GM19397 (cell line): Measurements from ENCODE around the gene MTG2.
"Not testable (repeated sequence)": the region's sequence is repeated elsewhere in the genome, so short reads cannot be mapped to it uniquely, and the experiment has no call there.

Experiments used
- ATAC-seq: cut with Tn5 transposase; IDR thresholded peaks from one replicate; pipeline ENCODE4 v1.9.1; 2021; ENCODE audit warnings: mild to moderate bottlenecking, moderate library complexity; ENCODE audit not compliant: unreplicated experiment

Gene MTG2

DNA sequence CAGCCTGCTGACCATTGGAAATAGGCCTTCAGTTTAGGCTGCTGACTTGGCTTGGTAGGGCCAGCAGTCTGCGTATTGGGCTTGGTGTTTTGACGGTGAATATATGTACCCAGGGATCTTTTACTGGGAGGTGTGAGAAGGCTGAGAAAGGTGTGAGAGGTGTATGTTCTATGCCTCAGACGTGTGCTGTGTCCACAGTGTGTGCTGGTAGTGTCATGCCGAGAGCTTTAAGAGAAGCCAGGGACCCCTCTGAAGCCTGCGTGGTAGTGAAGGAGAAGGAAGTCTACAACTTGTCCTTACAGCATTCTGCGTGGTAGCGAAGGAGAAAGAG, 37.2 kb upstream of the MTG2 start:
- no peak for ATAC-seq

DNA sequence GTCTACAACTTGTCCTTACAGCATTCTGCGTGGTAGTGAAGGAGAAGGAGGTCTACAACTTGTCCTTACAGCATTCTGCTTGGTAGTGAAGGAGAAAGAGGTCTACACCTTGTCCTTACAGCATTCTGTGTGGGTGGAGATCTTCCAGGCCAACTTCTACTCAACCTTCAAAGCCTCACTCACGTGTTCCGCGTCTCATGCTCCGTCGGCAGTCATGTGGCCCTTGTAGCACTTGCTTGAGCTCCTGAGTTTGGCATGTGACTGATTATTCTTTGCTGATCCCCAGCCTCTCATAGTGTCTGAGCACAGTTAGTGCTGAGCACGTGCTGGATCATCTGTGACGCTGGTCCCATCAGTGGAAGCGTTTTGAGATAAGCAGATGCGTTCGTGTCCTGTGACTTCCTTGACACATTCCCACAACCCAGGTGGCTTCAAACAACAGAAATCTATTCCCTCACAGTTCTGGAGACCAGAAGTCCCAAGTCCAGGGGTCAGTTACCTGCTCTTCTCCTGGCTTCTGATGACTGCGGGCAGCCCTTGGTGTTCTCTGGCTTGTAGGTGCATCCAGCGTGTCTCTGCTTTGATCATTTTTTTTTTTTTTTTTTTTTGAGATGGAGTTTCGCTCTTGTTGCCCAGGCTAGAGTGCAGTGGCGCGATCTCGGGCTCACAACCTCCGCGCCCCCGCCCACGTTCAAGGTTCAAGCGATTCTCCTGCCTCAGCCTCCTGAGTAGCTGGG, 36.6 kb upstream of the MTG2 start:
- no peak for ATAC-seq

DNA sequence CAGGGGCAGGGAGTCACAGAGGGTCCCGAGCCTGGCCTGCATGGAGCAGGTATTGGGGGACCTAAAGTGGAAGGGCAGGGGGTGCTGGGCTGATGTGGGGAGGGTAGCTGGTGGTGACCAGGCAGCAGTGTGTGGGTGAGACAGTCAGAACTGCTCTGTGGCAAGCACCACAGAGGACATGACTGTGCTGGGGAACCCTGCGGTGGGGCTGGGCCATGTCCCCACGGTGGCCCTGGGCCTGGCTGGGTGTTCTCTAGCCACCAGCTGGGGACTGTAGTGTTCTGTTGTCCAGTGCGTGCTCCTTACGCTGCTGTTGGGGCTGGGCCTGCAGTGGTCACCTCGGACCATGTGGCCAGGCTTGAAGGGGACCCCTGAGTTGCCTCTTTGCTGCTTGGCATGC, 35.7 kb upstream of the MTG2 start:
- ATAC-seq, result no peak

- no peak for ATAC-seq
Measured at GRCh38 chr20:62147528-62147927, 35.3 kb upstream of the MTG2 start.

DNA sequence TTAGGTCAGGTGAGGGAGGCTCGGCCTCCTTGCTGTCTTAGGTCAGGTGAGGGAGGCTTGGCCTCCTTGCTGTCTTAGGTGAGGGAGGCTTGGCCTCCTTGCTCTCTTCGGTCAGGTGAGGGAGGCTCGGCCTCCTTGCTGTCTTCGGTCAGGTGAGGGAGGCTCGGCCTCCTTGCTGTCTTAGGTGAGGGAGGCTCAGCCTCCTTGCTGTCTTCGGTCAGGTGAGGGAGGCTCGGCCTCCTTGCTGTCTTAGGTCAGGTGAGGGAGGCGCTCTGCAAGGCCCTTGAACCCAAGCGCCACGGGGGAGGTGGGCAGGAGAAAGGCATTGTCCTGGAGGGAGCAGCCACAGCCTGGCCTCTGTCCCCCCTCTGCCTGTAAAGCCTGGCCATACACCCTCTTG, 34.4 kb upstream of the MTG2 start:
- not testable (repeated sequence) for ATAC-seq

DNA sequence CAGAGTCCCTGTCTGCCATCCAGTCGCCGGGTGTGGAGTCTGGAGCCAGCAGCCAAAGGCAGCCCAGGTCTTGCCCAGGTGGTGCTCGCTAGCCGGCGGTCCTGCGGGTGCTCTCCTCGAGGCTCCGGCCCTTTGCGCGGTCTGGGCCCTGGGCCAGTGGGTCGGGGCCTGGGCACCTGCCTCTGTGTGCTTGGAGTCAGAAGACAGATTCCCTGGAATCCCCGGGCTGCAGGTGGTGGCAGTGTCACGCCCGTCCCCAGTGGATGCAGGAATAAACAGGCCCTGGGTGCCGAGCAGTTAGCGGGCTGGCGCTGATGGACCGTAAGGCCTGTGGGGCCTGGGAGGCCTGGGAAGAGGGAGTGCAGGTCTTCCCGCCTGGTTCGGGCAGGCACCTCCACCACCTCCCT, 33.9 kb upstream of the MTG2 start:
- ATAC-seq, result no peak

GRCh38 chr20:62149532-62150309, 33.1 kb upstream of the MTG2 start:
- ATAC-seq, result no peak

GRCh38 chr20:62150310-62150575, 32.6 kb upstream of the MTG2 start:
- ATAC-seq, result no peak

GRCh38 chr20:62151225-62151624, 31.6 kb upstream of the MTG2 start:
- no peak for ATAC-seq

DNA sequence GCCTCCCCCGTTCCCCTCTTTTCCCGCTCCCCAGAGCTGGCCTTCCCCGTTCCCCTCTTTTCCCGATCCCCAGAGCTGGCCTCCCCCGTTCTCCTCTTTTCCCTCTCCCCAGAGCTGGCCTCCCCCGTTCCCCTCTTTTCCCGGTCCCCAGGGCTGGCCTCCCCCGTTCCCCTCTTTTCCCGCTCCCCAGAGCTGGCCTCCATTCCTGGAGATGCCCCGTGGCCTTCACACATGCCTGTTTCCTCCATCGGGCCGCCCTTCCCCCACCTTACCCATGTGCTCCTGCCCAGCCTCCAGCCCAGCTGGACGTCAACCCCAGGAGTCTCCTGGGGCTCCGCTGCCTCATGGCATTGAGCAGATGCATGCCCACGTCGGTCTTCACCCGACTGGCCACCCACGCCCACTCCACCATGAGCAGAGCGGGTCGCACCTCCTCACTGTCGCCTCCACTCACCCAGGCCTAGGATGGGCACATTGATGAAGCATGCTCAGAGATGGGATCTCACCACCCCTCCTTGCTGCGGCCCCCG, 30.9 kb upstream of the MTG2 start:
- ATAC-seq, result no peak

DNA sequence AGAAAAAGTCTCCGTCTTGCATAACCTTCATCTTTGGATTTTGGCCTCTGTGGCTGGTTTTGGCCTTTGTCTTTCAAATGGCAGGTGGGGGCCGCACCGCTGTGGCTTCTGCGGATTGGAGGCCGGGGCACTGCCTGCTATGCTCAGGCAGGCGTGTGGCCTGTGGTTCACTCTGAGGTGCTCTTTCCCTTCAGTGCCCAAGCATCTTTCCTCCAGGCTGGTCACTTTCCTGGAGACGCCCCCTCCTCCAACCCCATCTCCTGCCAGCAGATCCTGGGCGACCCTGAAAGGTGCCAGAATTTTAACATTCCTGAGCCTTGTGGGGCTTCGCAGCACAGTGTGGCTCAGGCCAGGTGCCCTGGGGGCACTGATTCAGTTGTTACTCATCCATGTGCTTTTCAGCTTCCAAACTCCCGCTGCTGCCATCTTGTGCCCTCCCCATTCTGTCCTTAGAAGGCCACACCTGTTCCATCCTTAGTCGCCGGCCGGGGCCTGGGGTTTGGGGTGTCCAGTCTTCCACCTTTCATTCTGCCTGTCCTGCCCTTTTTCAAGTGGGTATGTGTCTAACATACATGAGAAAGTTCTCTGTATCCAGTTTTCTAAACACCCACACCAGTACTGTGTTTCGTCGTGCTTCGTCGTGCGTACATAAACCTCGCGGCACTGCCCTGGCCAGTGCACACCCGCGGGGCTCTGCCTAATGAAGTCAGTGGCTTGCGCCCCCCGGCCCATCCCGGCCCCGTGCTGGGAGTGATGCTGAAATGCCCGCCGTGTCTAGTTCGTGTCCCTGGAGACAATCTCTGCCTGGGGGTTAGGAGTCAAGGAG, 27.2 kb upstream of the MTG2 start:
- ATAC-seq, result no peak

GRCh38 chr20:62156254-62156556, 26.6 kb upstream of the MTG2 start:
- no peak for ATAC-seq

DNA sequence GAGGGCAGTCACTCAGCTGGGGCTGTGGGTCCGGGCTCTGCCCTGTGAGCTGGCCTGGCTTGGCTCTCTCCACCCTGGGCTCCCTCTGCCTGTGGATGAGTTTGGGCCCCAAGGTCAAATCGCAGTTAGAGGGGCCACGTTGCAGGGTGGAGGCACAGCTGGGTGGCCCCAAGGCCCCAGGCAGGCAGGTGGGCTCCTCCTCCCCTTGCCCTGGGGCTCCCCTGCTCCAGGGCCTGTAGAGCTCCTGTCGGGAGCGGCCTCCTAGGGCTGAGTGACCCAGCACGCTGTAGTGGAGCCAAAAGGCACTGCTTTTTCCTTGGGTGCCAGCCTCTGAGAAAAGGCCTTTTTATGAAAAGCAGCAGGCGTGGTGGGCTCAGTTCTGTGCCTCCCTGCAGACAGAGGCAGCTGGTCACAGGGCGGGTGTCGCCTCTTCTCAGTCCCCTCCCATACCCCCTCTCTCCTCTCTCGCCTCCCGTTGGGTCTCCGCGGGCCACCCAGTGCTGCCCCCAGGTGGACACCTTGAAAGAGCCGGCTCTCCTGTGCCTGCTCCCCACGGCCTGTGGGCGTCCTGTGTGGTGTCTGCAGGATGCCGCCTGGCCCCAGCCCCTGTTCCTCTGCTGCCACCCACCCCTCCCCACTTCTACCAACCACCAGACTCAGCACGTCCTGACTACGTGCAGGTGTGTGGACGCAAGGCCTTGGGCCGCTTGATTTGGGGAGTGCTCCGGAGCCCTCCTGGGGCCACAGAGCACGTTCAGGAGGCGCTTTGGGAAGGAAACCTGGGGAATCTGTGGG, 26.0 kb upstream of the MTG2 start:
- no peak for ATAC-seq

DNA sequence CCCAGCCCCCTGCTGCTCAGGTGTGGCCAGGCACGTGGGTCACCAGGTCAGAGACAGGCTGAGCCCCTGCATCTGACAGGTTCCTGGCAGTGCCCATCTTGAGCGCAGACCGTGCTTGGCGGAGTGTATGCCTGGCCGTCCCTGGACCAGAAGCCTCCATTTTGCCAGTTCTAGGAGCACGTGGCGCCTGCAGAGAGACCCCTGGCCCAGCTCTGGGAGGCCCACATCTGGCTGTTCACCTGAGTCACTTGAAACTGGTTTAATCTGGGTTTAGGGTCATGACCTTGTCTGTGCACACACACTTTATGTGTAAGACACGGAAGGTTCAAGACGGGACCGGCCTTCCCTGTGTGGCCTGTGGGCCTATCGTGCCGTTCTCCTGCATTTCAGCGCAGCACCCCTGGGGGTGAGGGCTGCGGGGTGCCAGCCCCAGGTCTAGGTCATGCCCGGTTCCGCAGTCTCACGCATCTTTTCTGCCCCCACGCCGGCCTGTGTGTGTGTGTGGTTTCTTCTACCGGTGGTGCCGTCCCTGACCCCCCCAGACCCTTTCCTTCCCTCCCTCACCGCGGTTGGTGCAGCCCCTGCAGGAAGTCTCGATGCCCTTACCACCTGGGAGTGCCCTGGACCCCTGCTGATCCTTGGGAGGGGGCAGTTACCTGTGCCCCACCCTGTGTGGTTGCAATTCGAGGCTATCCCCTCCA, 25.3 kb upstream of the MTG2 start:
- ATAC-seq, result no peak

DNA sequence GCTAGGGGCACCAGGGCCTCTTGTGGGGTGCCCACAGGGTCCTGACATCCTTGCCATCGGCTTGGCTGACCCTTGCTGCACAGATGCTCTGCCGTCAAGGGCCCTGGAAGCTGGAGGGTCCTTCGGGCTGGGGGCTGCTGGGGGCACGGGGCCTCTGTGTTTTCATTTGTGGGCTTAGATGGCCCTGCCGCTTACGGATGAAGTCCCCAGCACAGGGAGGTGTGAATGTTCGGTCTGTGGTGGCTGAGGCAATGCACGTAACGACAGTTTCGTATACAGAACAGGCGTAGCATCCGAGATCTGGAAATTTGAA, 24.8 kb upstream of the MTG2 start:
- no peak for ATAC-seq

GRCh38 chr20:62158541-62158940, 24.3 kb upstream of the MTG2 start:
- no peak for ATAC-seq

GRCh38 chr20:62159052-62159451, 23.8 kb upstream of the MTG2 start:
- no peak for ATAC-seq

- ATAC-seq, result no peak
Measured at GRCh38 chr20:62159839-62160238, 23.0 kb upstream of the MTG2 start.

GRCh38 chr20:62160253-62160652, 22.6 kb upstream of the MTG2 start:
- no peak for ATAC-seq

DNA sequence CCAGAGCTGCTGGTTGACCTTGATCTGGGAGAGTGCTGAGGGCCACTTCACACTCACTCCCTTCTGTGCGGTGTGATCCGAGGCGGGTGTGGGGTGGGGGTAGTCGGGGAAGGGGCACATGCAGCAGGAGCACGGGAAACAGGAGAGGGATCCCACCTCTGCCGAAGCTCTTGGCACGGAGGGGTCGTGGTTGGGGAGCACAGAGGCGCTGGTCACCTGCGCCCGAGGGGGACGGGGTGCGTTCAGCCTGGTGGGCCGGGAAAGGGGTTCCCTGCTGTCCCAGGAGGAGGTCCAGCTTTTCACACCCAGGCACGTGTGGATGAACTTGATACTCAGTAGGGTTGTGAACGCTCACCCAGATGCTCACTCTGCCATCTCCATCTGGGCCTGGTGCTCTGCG, 22.0 kb upstream of the MTG2 start:
- no peak for ATAC-seq

DNA sequence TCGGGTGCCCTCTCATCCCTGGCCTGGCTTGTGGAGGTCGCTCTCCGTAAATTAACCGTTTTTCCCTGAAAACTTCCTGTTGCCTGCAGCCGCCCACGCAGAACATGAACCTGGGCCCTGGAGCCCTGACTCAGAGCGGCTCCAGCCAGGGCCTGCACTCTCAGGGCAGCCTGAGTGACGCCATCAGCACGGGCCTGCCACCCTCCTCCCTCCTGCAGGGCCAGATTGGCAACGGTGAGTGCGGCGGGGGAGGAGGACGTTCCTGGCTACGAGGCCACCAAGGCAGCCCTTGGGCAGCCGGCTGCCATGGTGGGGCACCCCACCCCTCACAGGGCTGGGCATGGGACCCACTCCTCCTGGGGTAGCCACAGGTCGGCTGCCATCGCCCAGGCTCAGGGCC, 21.5 kb upstream of the MTG2 start:
- no peak for ATAC-seq
